GM12878 (cell line): ENCODE data around the gene MTF1. TPM values are rescaled to one million over a fixed set of nuclear protein-coding genes. Genes with fewer than 3 reads are reported as not detected.

Experiments used
- ATAC-seq: fragments of 200-7000 bp; cut with Tn5 transposase; 3 replicates; pipeline ENCODE4 v1.9.1; 2020; ENCODE audit warnings: mild to moderate bottlenecking, moderate library complexity
- Bru-seq: library from RNA; stranded (reverse); fragments of 400-500 nt; gene quantifications from one replicate; lab custom pipeline; 2021; lab: Mats Ljungman, UMichigan
- BruChase-seq, 2 experiments: library from RNA; stranded (reverse); fragments of 400-500 nt; gene quantifications; one replicate each; lab custom pipeline; 2021; lab: Mats Ljungman, UMichigan
- BruUV-seq: library from RNA; stranded (reverse); fragments of 400-500 nt; replicated peaks from 2 replicates; lab custom pipeline; 2021; lab: Mats Ljungman, UMichigan
- CTCF ChIA-PET: fragments of 300-600 bp; sonication (Branson Sonifier 250); formaldehyde crosslinking; extraction: SDS; loops from one replicate; lab custom pipeline; 2021; ENCODE audit warnings: inconsistent platforms; lab: Yijun Ruan, JAX
- POLR2A ChIA-PET: fragments of 350-600 bp; formaldehyde crosslinking; extraction: SDS; loops from one replicate; lab custom pipeline; 2021; ENCODE audit warnings: inconsistent platforms; lab: Charles Lee
- RAD21 ChIA-PET: fragments of 300-600 bp; sonication (Branson Sonifier 250); formaldehyde crosslinking; loops from one replicate; lab custom pipeline; 2023; ENCODE audit warnings: antibody characterized with exemption; ENCODE audit not compliant: unreplicated experiment; lab: Charles Lee
- SMC1A ChIA-PET: fragments of 300-600 bp; sonication (Branson Sonifier 250); formaldehyde crosslinking; loops from one replicate; lab custom pipeline; 2023; ENCODE audit not compliant: unreplicated experiment, uncharacterized antibody; lab: Charles Lee
- DNase-seq: peaks from one replicate; pipeline ENCODE4 v3.0.0-alpha.2; 2011; ENCODE audit warnings: low read depth, low spot score
- FAIRE-seq: peaks from 3 replicates; lab custom pipeline; 2011; peaks lifted over from hg19 to GRCh38; lab: Jason Lieb, UNC
- H2AFZ ChIP-seq: 2 replicates; pipeline ENCODE4 v1.6.0; 2011; ENCODE audit warnings: low read depth, low read length, control low read depth; ENCODE audit not compliant: control insufficient read depth
- H3K27ac ChIP-seq: 2 replicates; pipeline ENCODE4 v1.5.1; 2011; ENCODE audit warnings: control low read depth; ENCODE audit not compliant: control insufficient read depth, insufficient read depth
- H3K27me3 ChIP-seq, 2 experiments: replicated peaks in 1 of 2; 2 replicates each; pipeline versions ENCODE4 v1.6.0 to v1.6.1; 2011; ENCODE audit warnings: low read length in 1 of 2; ENCODE audit not compliant: control insufficient read depth in 2 of 2, insufficient read depth in 2 of 2
- H3K36me3 ChIP-seq, 2 experiments: 2 replicates each; pipeline ENCODE4 v1.5.1; 2011; ENCODE audit warnings: low read length in 1 of 2; ENCODE audit not compliant: control insufficient read depth in 2 of 2, insufficient read depth in 2 of 2
- H3K4me1 ChIP-seq: 2 replicates; pipeline ENCODE4 v1.6.1; 2011; ENCODE audit warnings: mild to moderate bottlenecking, low read length, moderate library complexity, mixed read lengths; ENCODE audit not compliant: control insufficient read depth, insufficient read depth
- H3K4me2 ChIP-seq: 2 replicates; pipeline ENCODE4 v1.6.0; 2011; ENCODE audit warnings: control low read depth; ENCODE audit not compliant: control insufficient read depth, insufficient read depth
- H3K4me3 ChIP-seq: fragments of 200-600 bp; sonication (generic); 2 replicates; pipeline ENCODE4 v1.5.1; 2016
- H3K79me2 ChIP-seq: 2 replicates; pipeline ENCODE4 v1.6.0; 2011; ENCODE audit warnings: low read length; ENCODE audit not compliant: control insufficient read depth, insufficient read depth
- H3K9ac ChIP-seq: 2 replicates; pipeline ENCODE4 v1.8.0; 2011; ENCODE audit warnings: low read length, control low read depth, mixed read lengths; ENCODE audit not compliant: control insufficient read depth, insufficient read depth
- H3K9me3 ChIP-seq: replicated peaks from 3 replicates; pipeline ENCODE4 v1.5.1; 2011; ENCODE audit warnings: mild to moderate bottlenecking, low read length; ENCODE audit not compliant: control insufficient read depth, insufficient read depth
- H4K20me1 ChIP-seq: 2 replicates; pipeline ENCODE4 v1.6.0; 2011; ENCODE audit not compliant: control insufficient read depth, insufficient read depth
- ASH2L ChIP-seq: fragments of 300-600, 200-600 bp; sonication (generic); IDR thresholded peaks from 2 replicates; pipeline ENCODE4 v1.6.1; 2017; ENCODE audit warnings: low read depth, mild to moderate bottlenecking, borderline replicate concordance
- CHD1 ChIP-seq: IDR thresholded peaks from 2 replicates; pipeline ENCODE4 v1.6.1; 2012; ENCODE audit warnings: low read depth, low read length, improper control_type of control experiment
- EED ChIP-seq: sonication (generic); IDR thresholded peaks from 2 replicates; pipeline ENCODE4 v1.6.1; 2016; ENCODE audit warnings: antibody characterized with exemption, low read depth
- IKZF2 ChIP-seq, 2 experiments: fragments of 450-650 bp; IDR thresholded peaks; 2 replicates each; pipeline ENCODE4 v1.6.1; 2017; ENCODE audit warnings: mild to moderate bottlenecking in 2 of 2, moderate library complexity in 2 of 2
- MYC ChIP-seq: IDR thresholded peaks from 2 replicates; pipeline ENCODE4 v1.6.1; 2011; ENCODE audit warnings: mild to moderate bottlenecking, low read length, moderate library complexity, inconsistent platforms; ENCODE audit not compliant: insufficient read depth, insufficient replicate concordance, insufficient read length, severe bottlenecking
- NR2C1 ChIP-seq: fragments of 450-650 bp; IDR thresholded peaks from 2 replicates; pipeline ENCODE4 v1.6.1; 2017; ENCODE audit warnings: antibody characterized with exemption, mild to moderate bottlenecking, moderate library complexity
- SREBF2 ChIP-seq: IDR thresholded peaks from 2 replicates; pipeline ENCODE4 v1.6.1; 2012; ENCODE audit warnings: mild to moderate bottlenecking, low read length
- STAT3 ChIP-seq: IDR thresholded peaks from 2 replicates; pipeline ENCODE4 v1.6.1; 2011; ENCODE audit warnings: low read depth, low read length, improper control_type of control experiment
- WGBS: methylation state at CpG from one replicate; pipeline ENCODE4 v1.1.6; 2016; ENCODE audit warnings: low lambda C conversion rate; ENCODE audit not compliant: insufficient replicate concordance, insufficient coverage; ENCODE audit errors: missing lambda C conversion rate; 5-methylcytosine and 5-hydroxymethylcytosine counted together
- in situ Hi-C: fragments of 300-500 bp; cut with MboI; formaldehyde crosslinking; loops from 9 replicates; pipeline ENCODE4 v1.14.3; 2018; ENCODE audit warnings: mixed read lengths
- intact Hi-C: fragments of 100-400 bp; cut with micrococcal nuclease; formaldehyde crosslinking; loops from one replicate; pipeline ENCODE4 v1.14.2; 2022; ENCODE audit not compliant: unreplicated experiment
- long read RNA-seq, 2 experiments: library from polyadenylated mRNA; unstranded; transcript quantifications; one replicate each; pipeline ENCODE4 v2.0.0, GENCODE V29; 2019 to 2020
- polyA minus RNA-seq, 3 experiments: library from RNA; depleted of rRNA, polyadenylated mRNA; stranded (reverse); fragments of >200 nt; gene quantifications; 2 replicates each; pipeline ENCODE4 v1.2.3, GENCODE V29; 2011
- polyA plus RNA-seq, 11 experiments: library from polyadenylated mRNA; depleted of rRNA in 4 of 11; unstranded in 6 of 11; stranded (reverse) in 5 of 11; fragments of >200 nt; fragmentation: Nextera tagmentation in 4 of 11; fragmentation: Illumina TruSeq in 1 of 11; extraction: Ambion mirVana in 4 of 11; extraction: Trizol in 1 of 11; gene quantifications; 1 replicate in 1 of 11; 2 replicates in 10 of 11; pipeline versions ENCODE4 v1.2.1 to v1.2.3, GENCODE V29; 2011 to 2016; ENCODE audit warnings: inconsistent platforms in 2 of 11, missing spikeins in 2 of 11, low read depth in 1 of 11
- total RNA-seq, 4 experiments: library from RNA; depleted of rRNA in 3 of 4; stranded (reverse); fragments of >200 nt in 3 of 4; fragmentation: Illumina TruSeq in 1 of 4; extraction: Trizol in 1 of 4; gene quantifications; 2 replicates each; pipeline versions ENCODE4 v1.2.1 to v1.2.3, GENCODE V29; 2013 to 2021
- TF ChIP-seq, protein P1 (sequence below): fragments of 150-350 bp; IDR thresholded peaks from 2 replicates; pipeline ENCODE4 v1.6.1; 2016; ENCODE audit warnings: low read depth, low read length
- TF ChIP-seq, protein P2 (sequence below): IDR thresholded peaks from 2 replicates; pipeline ENCODE4 v1.6.1; 2011; ENCODE audit warnings: low read depth, low read length, improper control_type of control experiment, borderline replicate concordance

MTF1 gene
- 6.5 and 6.9 TPM in 2 replicates for total RNA-seq (2013; cell fraction: nucleolus; rRNA removed)
- total RNA-seq (2014; rRNA removed) (2.0 and 2.2 TPM in 2 replicates), total RNA-seq (2014; rRNA removed; fragmentation: Illumina TruSeq; extraction: Trizol) (6.3 and 6.6 TPM in 2 replicates), total RNA-seq (2021) (19.2 and 20.4 TPM in 2 replicates), polyA plus RNA-seq (2011; rRNA removed) (6.7 and 6.8 TPM in 2 replicates), polyA plus RNA-seq (2014; fragmentation: Illumina TruSeq; extraction: Trizol) (9.4 and 11.8 TPM in 2 replicates), polyA plus RNA-seq (2014; fragmentation: Nextera tagmentation; extraction: Ambion mirVana) (1 to 10 TPM; 2.8 to 4.4 TPM), polyA plus RNA-seq (2014; rRNA removed) (5.5 and 5.6 TPM in 2 replicates), polyA plus RNA-seq (2016; fragmentation: Nextera tagmentation; extraction: Ambion mirVana) (10 to 100 TPM; 13.7 to 14.7 TPM), polyA minus RNA-seq (2011; rRNA and poly(A)+ RNA removed) (10.7 and 28.2 TPM in 2 replicates), Bru-seq, nascent RNA (percentile 71 among the genes with signal in this experiment), BruChase-seq, experiment 1, labeled RNA remaining after a 6-hour chase (percentile 71 among the genes with signal in this experiment), BruChase-seq, experiment 2, labeled RNA remaining after a 2-hour chase (percentile 79 among the genes with signal in this experiment)
- 4.0 TPM for polyA plus RNA-seq (2011; ENCODE audit: low read depth)
- 5.3 and 5.9 TPM in 2 replicates for polyA plus RNA-seq (2011; cell fraction: cytosol; rRNA removed)
- polyA plus RNA-seq (2011; cell fraction: nucleus; rRNA removed), result 5.1 and 14.7 TPM in 2 replicates
- 4.0 and 8.6 TPM in 2 replicates for polyA plus RNA-seq (2012)
- polyA minus RNA-seq (2011; cell fraction: cytosol; rRNA and poly(A)+ RNA removed), result 2.7 and 4.2 TPM in 2 replicates
- 2.8 and 5.0 TPM in 2 replicates for polyA minus RNA-seq (2011; cell fraction: nucleus; rRNA and poly(A)+ RNA removed)
- long read RNA-seq, experiment 1, full-length matches to known transcripts, result 4 of 7 reads
- long read RNA-seq, experiment 1, partial matches to known transcripts, result 1 of 7 reads
- long read RNA-seq, experiment 1, other reads (novel, unspliced or antisense), result 2 of 7 reads
- long read RNA-seq, experiment 2, partial matches to known transcripts, result 6 of 12 reads
- long read RNA-seq, experiment 2, other reads (novel, unspliced or antisense), result 6 of 12 reads

DNA sequence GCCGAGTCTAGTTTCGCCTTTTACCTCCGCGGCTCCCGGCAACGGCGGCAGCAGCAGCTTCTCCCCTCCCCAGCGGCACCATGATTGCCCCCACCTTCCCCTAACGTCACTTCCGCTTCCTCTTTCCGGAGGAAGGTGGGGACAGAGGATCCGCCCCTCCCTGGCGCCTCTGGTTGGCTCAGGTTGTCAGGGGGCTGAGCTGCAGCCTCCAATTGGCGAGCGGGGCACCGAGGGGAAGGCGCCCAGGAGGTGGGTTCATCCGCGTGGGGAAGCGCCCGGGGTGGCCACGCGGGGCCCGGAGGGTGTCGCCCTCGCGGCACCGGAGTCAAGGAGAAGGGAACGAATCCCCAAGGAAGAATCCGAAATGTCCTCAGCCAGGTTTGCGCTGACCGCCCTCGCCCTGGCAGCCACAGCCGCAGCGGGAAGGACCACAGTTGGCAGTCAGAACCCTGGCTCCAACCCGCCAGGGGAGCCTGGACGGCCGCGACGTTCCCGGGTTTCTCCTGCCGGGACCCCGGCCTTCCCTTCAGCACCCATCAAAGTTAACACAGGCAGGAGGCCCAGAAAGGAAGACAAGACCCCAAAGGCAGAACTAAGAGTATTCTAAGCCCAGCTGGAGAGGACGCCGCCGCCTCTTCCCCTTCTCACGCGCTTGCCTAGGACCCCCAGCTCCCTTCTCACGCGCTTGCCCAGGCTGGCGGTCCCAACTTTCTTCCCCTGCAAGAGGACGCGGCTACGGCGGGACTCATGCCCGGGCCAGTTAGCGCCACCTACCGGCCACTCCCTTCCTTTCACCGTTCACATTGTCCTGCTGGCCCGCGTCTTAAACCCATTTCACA is at the start of gene MTF1:
TSS of gene MTF1 (minus strand) at position 86 of the 839 bp plus-strand sequence. CDS start 1,934 bp downstream, outside the sequence.
- TSS peak; percentile 99 for BruUV-seq
- CTCF ChIA-PET, result interaction anchor here (0.6 to 2.7 kb wide), 53 partner anchors 9 to 381 kb away, joined by 3 to 23 read pairs (median 4); partner anchors contain the start of genes C1orf122, CDCA8, INPP5B and SF3A3
- TF ChIP-seq, protein P1, sequence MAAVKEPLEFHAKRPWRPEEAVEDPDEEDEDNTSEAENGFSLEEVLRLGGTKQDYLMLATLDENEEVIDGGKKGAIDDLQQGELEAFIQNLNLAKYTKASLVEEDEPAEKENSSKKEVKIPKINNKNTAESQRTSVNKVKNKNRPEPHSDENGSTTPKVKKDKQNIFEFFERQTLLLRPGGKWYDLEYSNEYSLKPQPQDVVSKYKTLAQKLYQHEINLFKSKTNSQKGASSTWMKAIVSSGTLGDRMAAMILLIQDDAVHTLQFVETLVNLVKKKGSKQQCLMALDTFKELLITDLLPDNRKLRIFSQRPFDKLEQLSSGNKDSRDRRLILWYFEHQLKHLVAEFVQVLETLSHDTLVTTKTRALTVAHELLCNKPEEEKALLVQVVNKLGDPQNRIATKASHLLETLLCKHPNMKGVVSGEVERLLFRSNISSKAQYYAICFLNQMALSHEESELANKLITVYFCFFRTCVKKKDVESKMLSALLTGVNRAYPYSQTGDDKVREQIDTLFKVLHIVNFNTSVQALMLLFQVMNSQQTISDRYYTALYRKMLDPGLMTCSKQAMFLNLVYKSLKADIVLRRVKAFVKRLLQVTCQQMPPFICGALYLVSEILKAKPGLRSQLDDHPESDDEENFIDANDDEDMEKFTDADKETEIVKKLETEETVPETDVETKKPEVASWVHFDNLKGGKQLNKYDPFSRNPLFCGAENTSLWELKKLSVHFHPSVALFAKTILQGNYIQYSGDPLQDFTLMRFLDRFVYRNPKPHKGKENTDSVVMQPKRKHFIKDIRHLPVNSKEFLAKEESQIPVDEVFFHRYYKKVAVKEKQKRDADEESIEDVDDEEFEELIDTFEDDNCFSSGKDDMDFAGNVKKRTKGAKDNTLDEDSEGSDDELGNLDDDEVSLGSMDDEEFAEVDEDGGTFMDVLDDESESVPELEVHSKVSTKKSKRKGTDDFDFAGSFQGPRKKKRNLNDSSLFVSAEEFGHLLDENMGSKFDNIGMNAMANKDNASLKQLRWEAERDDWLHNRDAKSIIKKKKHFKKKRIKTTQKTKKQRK, result peak; percentile 44; the same call in 1 of the 2 replicates
- TF ChIP-seq SREBF2 (peak; percentile 62), EED (peak; percentile 78; the same call in 1 of the 2 replicates), IKZF2 (IDR thresholded peaks at IDR 0.05) (peak; percentile 83 to 85), CHD1 (0 out of 2 replicates have a peak, but pooled peaks have one; percentile 38), MYC (peak; percentile 89), NR2C1 (no peak), ASH2L (no peak), STAT3 (no peak)
- TF ChIP-seq, protein P2, sequence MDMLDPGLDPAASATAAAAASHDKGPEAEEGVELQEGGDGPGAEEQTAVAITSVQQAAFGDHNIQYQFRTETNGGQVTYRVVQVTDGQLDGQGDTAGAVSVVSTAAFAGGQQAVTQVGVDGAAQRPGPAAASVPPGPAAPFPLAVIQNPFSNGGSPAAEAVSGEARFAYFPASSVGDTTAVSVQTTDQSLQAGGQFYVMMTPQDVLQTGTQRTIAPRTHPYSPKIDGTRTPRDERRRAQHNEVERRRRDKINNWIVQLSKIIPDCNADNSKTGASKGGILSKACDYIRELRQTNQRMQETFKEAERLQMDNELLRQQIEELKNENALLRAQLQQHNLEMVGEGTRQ, result peak; percentile 11; the same call in 1 of the 2 replicates

More for the DNA sequence above, at the start of gene MTF1:
- Histone ChIP-seq H3K4me1 (peaks cover 14% of the 10 kb centered on the region), H3K9ac (peak within 1 kb of the TSS; percentile 98), H4K20me1 (no peaks in the 10 kb centered on the region), H3K27me3 (no peaks in the 10 kb centered on the region), H3K4me3 (peak within 1 kb of the TSS; percentile 96), H3K36me3 (peaks cover 2 to 13% of the 10 kb centered on the region in 2 experiments; a peak in 3 of 4 replicates), H2AFZ (peak within 1 kb of the TSS; percentile 85), H3K27ac (peak within 1 kb of the TSS; percentile 88), H3K79me2 (peaks cover 32% of the 10 kb centered on the region), H3K9me3 (no peaks in the 10 kb centered on the region), H3K4me2 (peak within 1 kb of the TSS; percentile 90)
- ChIA-PET SMC1A (interaction anchor here (0.6 to 2.7 kb wide), 18 partner anchors 9 to 215 kb away, joined by 3 to 9 read pairs (median 3); partner anchors contain the start of genes C1orf122, CDCA8 and YRDC), POLR2A (interaction anchor here (0.5 to 2.4 kb wide), 11 partner anchors 9 to 1197 kb away, joined by 3 to 17 read pairs (median 4); partner anchors contain the start of genes C1orf122 and YRDC), RAD21 (interaction anchor here (0.6 to 2.9 kb wide), 16 partner anchors 9 to 346 kb away, joined by 3 to 19 read pairs (median 4); partner anchors contain the start of genes C1orf122, SF3A3 and YRDC)
- under 1% methylated on average over 53 of the region's 61 CpGs for WGBS
- in situ Hi-C loops (loop anchor here (5.0 kb wide), 1 partner anchor 167 kb away; the partner anchor contains the start of gene CDCA8), intact Hi-C loops (loop anchor here (1.0 to 2.0 kb wide), 2 partner anchors 48 to 167 kb away; partner anchors contain the start of gene CDCA8)
- ATAC-seq, result peak; percentile 99
- DNase-seq, result peak; percentile 84
- FAIRE-seq, result peak; percentile 95
